Pulmonary artery endothelial cell (primary cell): Measurements from ENCODE around the gene DEGS2. TPM values are rescaled to one million over a fixed set of nuclear protein-coding genes. Genes with fewer than 3 reads are reported as not detected.

Source experiments
- DNase-seq: peaks from one replicate; pipeline ENCODE4 v3.0.0-alpha.2; 2011; ENCODE audit warnings: low read depth, low spot score
- total RNA-seq: library from RNA; depleted of rRNA; stranded (reverse); fragments of >200 nt; gene quantifications from 2 replicates; pipeline ENCODE4 v1.2.3, GENCODE V29; 2014

Gene DEGS2
- total RNA-seq, 1 donor from 2014 or later, result 1.1 TPM

DNA sequence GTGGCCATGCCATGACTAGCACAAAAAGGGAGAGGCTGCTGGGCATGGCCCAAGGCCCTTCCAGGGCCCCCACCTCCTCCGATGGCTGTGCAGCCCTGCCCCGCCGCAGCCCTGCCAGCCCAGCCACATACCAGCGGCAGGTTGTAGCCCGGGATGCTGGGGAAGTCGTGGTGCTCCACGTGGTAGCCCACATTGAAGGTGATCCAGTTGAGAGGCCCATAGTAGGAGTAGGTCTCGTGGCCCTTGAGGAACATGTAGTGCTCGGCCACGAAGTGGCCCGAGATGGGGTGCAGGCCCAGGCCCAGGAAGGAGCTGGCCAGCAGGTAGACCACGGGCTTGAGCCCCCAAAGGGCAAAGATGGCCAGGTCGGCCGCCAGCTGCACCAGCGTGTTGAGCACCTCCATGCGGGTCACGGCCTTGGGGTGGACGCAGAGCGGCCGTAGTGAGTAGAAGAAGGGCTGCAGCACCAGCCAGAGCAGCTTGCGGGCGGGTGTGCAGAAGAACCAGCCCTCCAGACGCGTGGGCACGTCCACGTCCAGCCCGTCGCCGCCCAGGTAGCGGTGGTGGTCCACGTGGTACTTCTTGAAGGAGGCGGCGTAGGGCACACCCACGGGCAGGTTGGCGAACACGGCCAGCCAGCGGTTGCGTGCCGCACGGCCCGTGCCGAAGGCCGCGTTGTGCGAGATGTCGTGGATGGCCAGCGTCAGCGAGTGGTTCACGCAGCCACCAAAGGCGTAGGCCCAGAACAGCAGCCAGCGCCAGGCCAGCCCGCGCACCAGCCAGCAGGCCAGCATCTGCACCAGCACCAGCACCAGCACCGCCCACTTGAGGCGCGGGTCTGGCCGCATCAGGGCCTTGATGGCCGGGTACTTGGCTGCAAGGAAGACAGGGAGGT is 10.4 kb downstream of the DEGS2 start:
- DNase-seq, result no peak

DNA sequence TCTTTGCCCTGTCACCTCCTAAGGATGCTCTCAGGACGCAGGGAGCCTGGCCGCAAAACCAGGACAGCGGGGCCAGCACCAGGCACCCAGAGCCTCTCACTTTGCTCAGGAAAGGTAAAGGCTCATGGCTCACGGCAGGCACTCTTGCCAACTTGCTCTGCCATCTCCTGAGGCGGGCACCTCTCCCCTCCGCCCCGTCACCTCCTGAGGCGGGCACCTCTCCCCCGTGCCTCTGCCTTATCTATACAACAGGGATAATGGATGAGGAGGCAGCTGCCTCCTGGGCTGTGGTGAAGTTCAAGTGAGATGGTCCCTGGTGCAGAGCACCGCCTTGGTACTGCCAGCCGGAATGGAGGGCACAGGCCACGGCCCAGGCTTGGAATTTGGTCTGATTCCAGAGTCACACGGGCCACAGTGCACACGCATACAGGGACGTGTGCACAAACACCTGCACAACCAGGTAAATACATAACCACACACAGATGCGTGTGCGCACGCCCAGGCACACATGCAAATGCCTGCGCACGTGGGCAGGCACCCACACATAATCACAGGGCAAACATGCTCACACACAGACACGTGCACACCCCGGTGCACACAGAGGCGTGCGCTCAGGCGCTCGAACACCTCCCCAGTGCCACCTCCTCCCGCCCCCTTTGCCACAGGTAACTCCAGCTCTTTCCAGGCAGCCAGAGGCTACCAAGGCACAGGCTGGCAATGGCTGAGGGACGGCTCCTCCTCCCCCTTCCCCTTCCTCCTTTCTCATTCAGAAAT is 11.6 kb downstream of the DEGS2 start:
- DNase-seq, result no peak

DNA sequence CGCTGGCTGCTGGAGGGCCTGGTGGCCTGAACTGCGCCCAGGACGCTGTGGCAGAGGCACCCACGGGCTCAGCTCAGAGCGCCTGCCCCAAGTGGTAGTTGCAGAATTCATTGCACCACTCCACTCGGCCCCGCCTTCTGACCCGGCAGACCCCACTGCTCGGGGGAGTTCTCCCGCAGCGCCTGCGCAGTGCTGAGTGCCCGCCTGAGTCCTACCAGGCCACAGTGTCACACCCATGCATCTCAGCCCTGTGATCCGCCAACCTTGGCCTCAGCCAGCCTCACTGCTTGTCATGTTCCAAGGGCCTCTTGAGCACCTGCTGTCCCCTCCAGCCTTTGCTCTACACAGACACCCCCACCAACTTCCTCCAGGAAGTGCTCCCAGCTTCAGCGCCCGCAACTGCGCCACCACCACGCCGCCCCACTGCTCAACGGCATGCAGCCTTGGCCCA is 12.2 kb downstream of the DEGS2 start:
- DNase-seq, result no peak

DNA sequence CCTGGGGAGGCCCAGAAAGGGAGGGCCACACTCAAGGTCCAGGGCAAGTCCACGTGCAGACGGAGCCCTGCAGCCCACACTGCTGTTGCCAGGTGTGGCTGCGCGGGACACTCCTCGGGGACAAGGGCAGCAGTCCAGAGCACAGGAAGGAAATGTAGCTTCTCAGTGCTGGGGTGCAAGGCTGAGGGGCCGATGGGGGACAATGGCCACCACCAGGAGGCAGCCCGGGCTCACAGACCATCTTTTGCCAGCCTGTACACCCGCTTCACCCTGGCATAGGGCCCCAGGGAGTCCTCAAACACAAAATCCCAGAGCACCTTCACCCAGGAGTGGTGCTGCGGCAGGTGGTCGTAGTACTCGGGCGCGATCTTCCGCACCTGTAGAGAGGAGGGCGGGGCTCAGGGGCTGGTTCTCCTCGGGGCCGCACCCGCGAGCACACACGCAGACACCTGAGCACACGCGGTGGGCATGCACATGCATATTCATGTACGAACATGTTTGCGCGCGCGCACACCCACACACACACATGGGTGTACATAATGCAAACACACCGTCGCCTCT is 12.8 kb downstream of the DEGS2 start:
- DNase-seq, result no peak

DNA sequence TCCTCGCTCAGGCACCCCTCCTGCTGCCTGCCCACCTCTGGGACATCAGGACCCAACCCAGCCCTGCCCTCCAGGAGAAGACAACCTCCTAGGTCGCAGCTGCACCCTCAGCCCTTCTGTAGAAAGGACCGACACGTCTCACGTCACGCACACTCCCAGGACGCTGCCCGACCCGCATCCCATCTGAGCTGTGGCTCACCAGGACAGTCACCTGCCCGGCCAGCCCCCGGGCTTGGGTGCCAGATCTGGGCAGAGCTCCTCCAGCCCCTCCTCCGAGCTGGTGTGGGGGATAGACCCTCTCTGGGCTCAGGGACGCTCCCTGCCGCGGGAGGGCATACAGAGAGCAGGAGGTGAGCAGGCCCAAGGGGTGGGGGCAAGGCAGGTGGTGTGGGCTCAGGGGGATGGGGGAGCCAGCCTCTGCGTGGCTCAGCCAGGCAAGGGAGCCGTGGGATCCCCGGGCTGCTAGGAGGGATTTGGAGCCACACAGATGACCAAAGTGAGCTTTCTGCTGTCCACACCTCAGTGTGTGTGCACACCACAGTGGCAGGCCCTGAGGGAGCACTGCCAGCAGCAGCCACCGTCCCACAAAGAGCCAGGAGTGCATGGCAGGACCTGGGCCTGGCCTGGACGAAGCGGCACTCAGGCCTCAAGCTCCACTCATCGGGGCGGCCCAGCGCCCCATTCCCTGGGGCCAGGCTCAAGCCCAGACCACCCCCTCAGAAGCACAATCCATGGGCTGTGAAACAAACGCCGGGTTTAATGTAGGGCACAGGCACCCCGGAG is 13.6 kb downstream of the DEGS2 start:
- DNase-seq, result no peak

DNA sequence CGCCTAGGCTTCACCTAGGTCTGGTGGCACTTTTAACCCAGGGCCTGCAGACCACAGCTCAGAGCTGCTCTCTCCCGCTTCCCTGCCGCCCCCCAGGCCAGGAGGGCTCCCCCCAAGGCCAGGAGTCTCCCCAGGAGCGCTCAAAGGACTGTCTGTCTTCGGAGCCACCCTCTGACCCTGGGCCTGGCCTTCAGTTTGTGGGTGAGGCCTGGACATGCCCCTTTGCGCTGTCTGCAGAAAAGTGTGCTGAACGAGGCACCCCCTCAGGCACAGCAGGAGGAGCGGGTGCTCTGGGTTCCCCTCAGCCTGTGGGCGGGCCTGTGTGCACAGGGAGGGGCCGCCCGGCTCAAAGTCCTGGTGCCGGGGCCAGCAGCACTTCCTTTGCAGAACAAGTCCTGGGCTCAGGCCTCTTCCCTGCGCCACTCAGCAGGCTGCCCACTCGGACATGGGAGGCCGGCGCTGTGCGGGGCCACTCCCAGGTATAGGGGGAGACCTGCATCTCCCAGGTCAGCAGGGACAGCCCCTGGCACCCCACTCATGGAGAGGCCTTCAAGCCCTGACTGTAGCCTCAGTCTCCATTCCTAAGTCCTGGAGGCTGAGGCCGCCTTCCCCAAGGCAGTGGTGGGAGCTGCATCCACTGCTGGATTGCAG is 14.3 kb downstream of the DEGS2 start:
- no peak for DNase-seq

DNA sequence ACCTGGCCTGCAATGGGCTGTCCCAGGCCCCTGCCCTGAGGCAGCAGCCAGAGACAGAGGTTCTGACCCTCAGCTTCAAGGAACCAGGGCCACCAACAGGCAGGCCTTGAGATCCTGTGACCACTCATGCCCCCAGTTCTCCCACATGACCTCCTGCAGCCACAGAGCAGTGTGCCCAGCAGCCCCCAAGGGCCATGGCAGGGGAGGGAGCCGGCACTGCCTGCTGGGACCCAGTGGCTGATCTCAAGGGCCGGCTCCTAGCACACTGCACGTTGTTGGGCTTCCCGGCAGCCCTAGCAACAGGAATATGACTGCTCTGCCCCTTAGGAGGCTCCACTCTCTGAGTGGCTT is 14.8 kb downstream of the DEGS2 start:
- no peak for DNase-seq

DNA sequence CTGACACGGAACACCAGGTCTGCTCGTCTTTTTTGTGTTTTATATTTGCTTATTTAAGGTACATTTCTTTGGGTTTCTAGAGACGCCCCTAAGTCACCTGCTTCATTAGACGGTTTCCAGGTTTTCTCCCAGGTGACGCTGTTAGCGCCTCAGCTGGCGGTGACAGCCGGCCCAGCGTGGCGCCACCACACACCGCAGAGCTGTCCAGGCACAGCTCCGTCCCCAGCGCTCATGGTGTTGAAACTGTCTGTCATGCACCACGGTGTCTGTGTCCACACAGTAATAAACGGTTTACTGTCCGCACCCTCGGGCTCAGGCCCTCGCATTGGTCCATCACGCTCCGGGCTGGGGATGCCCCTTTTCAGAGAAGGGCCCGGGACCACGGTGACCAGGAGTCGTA is 15.5 kb downstream of the DEGS2 start:
- no peak for DNase-seq

DNA sequence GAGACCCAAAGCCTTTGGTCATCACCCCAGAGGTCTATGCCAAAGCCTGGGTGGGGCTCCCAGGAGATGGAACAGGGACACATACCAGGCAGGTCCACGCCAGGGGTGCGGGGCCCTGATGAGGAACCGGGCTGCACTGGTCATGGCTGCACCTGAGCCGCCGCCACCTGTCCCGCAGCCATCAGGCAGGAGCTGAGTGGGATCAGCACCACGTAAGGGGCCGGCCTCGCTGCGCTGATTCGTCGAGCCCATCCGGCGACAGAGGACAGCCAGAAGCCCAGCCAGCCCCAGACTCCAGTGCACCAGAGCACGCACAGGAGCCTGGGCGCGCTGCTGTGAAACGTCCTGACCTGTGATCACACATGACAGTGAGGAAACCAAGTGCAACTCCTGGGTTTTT is 15.9 kb downstream of the DEGS2 start:
- no peak for DNase-seq

DNA sequence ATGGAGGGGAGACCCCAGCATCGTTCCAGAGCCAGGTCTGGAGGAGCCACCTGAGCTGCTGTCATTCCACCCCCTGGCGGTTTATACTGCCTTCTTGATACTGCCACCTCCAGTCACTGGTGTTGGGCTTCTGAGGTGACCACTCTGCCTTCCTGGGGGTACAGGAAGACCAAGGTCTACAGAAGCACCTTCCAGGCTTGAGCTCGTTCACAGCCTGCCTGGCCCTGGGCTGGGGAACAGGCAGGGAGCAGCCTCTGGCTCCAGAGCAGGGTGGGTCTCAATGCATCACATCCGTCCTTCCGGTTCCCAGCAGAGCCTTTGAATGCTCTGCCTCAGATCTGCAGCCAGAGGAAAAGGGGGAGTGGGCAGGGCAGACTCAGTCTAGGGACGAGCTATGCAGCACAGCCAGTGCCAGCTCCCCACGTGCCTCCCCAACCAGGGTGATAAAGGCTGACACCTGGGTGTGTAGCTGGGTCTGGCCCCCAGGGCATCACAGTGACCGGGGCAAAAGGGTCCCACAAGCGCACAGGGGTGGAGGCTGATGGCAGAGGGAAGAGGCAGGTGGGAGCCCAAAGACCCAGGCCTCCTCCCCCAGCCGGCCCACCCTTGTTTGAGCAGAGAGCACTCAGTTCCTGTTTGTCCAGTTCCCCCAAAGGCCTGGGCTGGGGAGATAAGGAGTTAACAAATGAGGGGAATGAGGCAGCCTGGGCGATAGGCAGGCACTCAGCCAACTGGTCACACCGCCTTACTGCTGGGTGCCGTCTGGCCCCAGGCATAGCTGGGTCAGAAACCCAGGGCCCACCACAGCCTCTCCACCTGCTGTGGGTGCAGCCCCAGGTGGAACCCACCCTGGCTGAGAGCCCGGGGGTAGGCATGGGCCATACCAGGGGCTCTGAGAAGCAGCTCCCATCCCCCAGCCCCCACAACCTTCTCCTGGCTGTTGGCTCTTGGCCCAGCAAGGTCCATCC is 17.1 kb downstream of the DEGS2 start:
- peak; percentile 90 for DNase-seq

DNA sequence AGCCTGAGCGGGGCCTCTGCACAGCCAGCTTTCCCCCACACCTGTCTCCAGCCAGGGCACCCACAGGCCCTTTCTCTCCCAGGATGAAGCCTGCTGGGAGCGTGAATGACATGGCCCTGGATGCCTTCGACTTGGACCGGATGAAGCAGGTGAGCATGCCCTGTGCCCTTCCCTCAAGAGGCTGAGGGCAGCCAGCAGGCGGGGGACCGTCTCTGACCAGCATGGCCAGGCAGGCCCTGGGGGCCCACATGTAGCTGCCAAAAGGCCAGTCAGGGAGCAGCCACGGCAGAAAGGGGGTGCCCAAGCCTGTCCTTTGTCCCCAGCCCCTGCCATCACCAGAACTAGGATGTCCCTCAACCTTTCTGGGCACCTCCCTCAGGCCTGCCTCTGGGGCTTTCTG is 18.3 kb downstream of the DEGS2 start:
- DNase-seq, result no peak

DNA sequence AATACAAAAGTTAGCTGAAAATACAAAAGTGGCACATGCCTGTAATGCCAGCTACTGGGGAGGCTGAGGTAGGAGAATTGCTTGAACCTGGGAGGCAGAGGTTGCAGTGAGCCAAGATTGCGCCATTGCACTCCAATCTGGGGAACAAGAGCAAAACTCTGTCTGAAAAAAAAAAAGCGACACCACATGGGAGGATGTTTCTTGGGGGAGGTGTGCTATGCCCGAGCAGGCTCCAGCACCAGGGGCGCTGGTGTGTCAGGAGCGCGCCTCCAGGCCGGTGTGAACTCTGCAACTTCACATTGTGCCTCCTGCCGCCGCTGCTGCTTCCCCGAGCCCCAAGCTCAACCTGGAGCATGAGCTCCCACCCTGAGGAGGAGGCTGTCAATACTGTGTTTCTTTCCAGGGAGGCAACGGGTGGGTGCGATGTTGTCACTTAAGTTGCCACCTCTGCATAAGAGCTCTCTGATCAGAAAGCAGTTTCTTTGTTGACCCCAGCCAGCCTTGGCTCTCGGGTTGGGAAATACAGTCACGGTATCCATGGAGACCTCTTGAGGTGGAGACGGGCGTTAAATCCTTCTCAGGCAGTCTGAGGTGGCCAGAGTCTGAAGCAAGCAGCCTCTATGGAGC is 18.9 kb downstream of the DEGS2 start:
- DNase-seq, result peak; percentile 47

DNA sequence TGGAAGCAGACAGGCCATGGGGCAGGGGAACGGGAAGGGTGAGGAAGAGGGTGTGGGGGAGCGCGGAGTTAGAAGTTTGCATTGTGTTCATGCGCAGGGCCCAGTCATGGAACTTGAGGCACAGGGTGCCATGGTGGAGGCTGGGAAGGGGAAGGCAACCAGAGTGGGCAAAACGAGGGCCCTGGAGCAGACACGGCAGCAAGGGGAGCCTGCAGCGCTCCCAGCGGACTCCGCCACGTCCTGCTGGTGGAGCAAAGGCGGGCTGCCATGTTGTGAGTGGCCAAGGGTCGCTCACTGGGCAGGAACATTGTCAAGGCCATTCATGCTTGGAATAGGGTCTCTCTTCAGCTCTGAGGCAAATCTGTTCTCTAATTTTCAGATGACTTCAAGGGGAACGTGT is 20.5 kb downstream of the DEGS2 start:
- no peak for DNase-seq

DNA sequence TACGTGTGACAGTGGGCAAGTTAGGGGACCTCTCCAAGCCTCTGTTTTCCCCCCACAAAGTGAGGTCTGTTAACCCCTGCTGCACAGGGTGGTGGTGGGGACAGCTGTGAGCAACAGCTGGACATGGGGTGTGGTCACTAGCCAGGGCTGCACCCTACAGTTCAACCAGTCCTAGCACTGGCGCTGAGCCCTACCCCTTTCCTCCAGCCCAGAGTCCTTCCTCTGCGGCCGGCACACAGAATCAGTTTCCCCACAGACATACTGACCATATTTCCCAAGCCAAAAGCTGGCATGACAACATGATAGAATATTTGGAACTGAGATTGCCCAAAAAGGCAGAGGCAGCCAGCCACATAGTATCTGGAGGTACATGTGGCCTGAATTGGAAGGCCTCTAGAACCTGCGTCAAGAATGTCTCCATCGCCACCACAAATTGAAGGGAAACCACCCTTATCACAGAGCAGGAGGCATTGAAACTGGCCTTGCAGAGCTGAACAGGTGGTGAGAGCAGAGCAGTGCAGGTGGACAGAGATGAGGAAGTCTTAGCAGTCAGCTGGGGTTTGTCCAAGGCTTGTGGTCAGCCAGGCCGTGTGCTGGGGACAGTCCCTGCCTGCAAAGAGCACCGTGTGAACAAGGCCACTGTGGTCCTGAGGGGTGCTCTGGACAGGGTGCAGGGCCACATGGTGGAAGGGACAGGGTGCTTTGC is 21.2 kb downstream of the DEGS2 start:
- DNase-seq, result no peak

DNA sequence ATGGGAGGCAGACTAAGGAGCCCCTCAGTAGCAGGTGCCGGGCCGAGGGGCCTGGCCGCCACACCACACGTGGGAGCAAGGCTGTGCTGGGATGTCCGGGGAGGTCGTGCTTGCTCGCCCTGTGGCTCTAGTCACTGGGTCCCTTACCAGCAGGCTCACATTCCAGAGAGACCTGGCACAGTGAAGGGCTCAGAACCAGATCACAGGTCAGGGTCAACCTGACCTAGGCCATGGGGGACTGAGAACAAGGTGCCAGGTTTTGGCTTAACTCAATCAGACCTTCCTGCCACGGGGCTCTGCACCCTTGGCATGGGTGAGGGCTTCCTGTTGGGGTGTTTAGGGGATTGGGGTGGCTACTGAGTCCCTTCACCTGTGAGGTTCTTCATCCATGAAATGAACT is 22.3 kb downstream of the DEGS2 start:
- no peak for DNase-seq

DNA sequence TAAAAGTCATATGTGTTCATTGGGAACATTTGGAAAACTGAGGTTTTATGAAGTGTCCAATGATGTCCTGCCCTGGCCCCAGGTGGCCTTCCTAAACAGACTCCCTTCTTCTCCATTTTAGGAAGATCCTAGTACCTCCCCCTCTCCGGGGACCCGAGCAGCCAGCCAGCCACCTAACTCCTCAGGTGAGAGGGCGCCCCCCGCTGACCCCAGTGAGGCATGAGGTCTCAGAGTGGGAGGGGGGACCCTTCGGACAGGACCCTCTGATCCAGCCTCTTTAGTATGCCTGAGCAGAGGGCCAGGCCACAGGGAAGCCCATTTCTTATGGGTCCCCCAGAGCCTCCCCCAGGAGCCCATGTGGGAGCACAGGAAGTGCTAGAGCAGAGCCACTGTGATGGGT is 23.7 kb downstream of the DEGS2 start:
- no peak for DNase-seq

DNA sequence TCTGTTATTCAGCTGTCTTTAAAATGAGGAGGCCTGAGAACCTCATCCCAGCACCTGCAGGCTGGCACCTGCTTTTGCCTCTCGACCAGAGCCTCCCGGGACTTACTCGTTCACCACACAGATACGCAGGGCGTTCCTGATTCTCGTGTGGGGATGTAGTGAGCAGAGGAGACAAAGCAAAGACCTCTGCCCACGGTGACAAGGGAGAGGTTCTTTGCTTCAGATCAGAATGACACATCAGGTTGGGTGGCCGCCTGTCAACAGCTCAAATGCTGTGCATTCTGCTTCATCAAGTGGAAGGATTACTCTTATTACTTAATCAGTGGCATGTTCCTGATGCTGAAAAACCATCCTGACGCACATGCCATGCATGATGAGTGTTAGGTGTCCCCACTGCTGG is 24.4 kb downstream of the DEGS2 start:
- DNase-seq, result no peak

DNA sequence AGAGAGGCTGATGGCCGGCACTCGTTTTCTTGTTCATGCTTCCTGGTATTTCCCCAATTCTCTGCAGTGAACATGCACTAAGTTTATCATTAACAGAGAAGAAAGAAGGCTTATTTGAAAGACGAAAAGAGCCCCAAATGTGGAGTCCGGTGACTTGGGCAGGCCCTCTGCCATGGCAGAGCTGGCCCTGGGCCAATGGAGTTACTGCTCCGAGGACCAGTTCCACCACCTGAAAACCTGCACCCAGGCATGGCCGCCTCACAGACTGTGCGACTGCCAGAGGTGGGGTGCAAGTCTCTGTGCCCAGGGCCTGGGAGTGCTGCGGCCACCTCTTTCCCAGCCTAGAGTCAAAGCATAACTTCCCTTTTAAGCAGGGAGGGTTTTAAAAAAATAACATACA is 24.9 kb downstream of the DEGS2 start:
- no peak for DNase-seq
